Stimulated activated CD8-positive, alpha-beta memory T cell treated with anti-CD3 and anti-CD28 coated beads, Interleukin-2, amount 100 ng/mL, for 48 hours (primary cell): Measurements from ENCODE around the gene ATAT1.
A peak's percentile ranks its signal among the peaks of the same experiment; 100 is the strongest.

Experiments used
- DNase-seq, 2 donors: peaks; one replicate each; pipeline ENCODE4 v3.0.0-alpha.2; 2020; ENCODE audit warnings: low read depth in 2 of 2

The ATAT1 gene

GRCh38 chr6:30626484-30627366 lies at the start of gene ATAT1:
Gene ATAT1, plus strand, starts transcription at chr6:30626874.
- DNase-seq, result peak; percentile 77 to 86

- no peak for DNase-seq
These were observed 48.6 kb upstream of the ATAT1 start for GRCh38 chr6:30578051-30578450.

GRCh38 chr6:30583921-30584320 lies 42.8 kb upstream of the ATAT1 start:
- no peak for DNase-seq

GRCh38 chr6:30589754-30590358 lies 36.8 kb upstream of the ATAT1 start:
- no peak for DNase-seq

DNA sequence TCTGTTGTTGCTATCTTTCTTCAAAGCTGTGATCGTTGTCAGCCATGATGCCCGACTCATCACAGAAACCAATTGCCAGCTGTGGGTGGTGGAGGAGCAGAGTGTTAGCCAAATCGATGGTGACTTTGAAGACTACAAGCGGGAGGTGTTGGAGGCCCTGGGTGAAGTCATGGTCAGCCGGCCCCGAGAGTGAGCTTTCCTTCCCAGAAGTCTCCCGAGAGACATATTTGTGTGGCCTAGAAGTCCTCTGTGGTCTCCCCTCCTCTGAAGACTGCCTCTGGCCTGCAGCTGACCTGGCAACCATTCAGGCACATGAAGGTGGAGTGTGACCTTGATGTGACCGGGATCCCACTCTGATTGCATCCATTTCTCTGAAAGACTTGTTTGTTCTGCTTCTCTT lies 36.2 kb upstream of the ATAT1 start:
- DNase-seq, result no peak

DNA sequence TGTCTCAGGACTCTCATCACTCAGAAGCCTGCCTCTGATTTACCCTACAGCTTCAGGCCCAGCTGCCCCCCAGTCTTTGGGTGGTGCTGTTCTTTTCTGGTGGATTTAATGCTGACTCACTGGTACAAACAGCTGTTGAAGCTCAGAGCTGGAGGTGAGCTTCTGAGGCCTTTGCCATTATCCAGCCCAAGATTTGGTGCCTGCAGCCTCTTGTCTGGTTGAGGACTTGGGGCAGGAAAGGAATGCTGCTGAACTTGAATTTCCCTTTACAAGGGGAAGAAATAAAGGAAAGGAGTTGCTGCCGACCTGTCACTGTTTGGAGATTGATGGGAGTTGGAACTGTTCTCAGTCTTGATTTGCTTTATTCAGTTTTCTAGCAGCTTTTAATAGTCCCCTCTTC lies 35.7 kb upstream of the ATAT1 start:
- DNase-seq, result no peak

- DNase-seq, result no peak
These were observed 34.4 kb upstream of the ATAT1 start for GRCh38 chr6:30592287-30592686.

- peak; percentile 52 to 77 for DNase-seq
These were observed 29.1 kb upstream of the ATAT1 start for GRCh38 chr6:30597315-30598144.

DNA sequence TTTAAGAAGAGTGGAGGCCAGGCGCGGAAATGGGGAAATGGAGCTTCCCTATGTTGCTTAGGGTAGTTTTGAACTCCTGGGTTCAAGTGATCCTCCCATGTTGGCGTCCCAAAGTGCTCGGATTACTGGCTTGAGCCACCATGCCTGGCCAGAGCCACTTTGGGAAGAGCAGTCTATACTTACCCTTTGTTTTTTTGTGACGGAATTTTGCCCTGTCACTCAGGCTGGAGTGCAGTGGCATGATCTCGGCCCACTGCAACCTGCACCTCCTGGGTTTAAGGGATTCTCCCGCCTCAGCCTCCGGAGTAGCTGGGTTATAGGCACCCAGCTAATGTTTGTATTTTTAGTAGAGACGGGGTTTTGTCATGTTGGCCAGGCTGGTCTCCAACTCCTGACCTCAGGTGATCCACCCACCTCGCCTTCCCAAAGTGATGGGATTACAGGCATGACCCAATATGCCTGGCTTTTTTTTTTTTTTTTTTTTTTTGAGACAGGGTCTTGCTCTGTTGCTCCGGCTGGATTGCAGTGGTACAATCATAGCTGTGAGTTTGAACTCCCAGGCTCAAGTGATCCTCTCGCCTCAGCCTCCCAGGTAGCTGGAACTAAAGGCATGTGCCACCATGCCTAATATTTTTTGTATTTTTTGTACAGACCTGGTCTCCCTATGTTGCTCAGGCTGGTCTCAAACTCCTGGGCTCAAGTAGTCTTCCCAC lies 27.6 kb upstream of the ATAT1 start:
- DNase-seq, result no peak

DNA sequence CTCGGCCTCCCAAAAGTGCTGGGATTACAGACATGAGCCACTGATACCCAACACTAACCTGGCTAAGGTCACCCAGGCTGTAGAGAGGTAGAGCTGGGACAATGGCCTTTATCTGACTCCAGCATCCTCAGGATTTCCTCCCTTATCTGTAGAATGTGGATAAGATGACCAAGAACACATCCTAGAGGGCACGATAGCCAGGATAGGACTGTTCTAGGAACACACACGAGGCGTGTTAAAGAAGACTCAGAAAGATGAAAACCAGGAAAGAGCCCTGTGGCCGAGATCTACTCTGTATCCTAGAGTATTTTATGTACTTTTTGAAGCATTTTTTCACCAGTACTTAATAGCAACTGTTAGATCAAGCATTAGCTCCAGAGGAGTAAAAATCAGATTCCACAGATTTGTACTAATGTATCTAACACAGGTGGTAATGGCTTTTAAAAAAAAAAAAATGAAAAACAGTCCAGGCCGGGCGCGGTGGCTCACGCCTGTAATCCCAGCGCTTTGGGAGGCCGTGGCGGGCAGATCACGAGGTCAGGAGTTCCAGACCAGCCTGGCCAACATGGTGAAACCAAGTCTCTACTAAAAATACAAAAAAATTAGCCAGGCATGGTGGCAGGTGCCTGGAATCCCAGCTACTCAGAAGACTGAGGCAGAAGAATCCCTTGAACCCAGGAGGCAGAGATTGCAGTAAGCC lies 26.9 kb upstream of the ATAT1 start:
- no peak for DNase-seq

DNA sequence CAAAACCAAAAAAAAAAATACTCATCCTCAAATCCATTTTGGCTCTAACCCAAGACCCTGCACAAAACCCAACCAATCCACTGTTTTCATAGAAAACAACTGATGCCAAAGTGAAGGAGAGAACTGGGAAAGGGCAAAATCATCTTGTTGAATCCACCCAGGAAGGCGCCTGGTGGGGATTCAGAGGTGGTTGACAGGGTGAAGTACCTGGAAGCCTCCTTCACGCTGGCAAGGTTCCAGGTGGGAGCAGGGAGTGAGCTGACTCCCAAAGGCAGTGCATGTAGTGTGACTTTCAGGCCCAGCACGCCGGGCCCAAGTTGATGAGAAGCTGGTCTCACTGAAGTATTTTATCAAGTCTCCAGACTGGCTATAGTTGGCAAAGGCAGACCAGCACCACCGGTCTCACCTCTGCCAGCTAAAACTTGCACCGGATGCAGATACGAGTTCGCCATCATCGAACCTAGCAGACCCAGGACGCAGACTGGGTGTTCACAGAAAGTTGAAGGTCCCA lies 26.2 kb upstream of the ATAT1 start:
- no peak for DNase-seq

DNA sequence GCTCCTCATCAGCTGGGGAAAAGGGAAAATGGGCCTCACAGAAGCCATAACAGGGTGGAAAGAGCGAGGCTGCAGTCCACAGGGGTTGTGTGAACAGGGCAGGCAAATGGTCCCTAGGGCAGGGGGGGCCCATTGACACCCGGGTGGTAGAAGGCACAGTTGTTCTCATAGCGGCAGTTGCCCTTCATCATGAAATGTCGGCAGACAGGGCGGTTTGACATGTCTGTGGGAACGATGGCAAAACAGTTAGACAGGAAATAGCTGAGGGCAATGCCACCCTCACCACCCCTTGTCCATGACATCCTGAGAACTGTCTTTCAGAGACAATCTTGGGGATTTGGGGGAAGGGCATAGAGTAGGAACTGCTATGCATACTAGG lies 25.2 kb upstream of the ATAT1 start:
- DNase-seq, result no peak

- DNase-seq, result no peak
These were observed 24.6 kb upstream of the ATAT1 start for GRCh38 chr6:30601815-30602641.

- no peak for DNase-seq
These were observed 22.7 kb upstream of the ATAT1 start for GRCh38 chr6:30603961-30604360.

DNA sequence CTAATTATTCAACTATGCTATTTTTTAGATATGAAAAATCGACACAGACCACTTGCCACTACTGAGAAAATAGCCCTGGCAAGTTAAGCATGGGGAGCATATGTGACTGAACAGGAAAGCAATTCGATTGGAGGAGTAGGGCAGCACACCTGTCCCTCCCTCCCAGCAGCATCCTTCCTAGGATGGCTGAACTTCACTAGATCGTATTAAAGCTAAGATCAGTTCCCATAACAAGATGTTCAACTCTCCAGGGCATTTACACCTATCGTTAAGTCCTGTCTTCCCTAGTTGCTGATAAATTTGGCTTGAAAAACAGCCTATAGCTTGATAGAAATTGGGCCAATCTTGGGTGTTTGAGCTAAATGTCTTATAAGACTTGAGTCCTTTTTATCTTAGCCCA lies 16.6 kb upstream of the ATAT1 start:
- DNase-seq, result no peak

- DNase-seq, result no peak
These were observed 15.4 kb upstream of the ATAT1 start for GRCh38 chr6:30611150-30611855.

DNA sequence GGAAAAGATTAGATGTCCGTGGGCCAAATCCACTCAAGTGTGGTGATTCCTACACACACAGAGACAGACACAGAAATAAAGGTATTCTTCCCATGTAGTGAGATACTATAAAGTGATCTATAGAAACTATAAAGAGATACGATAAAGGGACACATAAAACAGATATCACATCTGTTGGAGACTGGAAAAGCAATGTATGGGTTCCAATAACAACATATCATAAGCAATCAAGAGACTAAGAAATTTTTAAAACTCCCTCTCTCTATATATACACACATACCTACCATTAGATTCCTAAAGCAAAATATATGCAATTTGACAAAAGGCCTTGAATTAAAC lies 14.8 kb upstream of the ATAT1 start:
- DNase-seq, result no peak

DNA sequence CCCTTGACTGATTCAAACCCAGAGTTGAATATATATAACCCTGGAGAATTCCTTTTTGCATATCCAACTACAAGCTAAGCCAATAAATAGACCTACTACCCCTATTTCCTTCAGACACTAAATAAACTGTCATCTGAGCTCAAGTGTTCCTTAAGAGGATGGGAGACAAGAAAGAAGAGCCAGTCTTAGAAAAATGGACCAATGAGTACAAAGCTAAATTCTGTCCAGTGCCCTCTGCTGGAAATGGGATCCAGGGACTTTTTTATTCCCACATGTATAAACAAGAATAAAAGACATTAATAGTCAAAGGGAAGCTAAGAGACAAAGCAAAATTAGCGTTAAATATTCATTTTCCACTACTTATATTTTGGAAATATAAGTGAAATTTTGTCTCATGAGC lies 14.5 kb upstream of the ATAT1 start:
- DNase-seq, result no peak

DNA sequence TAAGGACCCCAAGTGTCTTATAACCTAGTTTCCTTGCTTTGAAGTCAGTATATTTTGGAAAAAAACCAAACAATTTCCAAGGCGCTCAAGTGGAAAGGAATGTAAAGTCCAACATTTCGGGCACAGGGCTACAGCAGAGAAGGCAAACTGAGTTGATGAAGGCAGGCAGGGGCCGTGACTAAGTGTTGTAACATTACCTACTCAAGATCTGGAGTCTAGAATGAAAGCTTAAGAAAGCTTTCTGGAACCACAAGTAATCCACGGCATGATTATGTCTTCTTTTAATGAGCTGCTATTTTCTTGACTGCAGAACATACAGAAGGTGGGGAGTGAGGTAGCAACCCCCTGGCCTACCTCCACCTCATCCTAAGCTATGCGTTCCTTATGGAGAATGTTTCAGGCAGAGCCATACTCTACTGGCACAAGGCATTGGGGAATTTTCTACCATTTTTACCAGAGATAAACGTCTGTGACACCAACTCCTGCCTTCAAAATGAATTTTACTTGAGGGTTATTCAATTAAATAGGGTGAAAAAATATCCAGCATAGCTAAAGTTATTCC lies 13.9 kb upstream of the ATAT1 start:
- DNase-seq, result no peak
